ELR (cell line): ENCODE data around the gene KRTAP19-4.
"Not testable (repeated sequence)": the region's sequence is repeated elsewhere in the genome, so short reads cannot be mapped to it uniquely, and the experiment has no call there.

Experiments used
- DNase-seq: peaks from one replicate; pipeline ENCODE4 v3.0.0-alpha.2; 2015; ENCODE audit warnings: low read depth

Gene KRTAP19-4

DNA sequence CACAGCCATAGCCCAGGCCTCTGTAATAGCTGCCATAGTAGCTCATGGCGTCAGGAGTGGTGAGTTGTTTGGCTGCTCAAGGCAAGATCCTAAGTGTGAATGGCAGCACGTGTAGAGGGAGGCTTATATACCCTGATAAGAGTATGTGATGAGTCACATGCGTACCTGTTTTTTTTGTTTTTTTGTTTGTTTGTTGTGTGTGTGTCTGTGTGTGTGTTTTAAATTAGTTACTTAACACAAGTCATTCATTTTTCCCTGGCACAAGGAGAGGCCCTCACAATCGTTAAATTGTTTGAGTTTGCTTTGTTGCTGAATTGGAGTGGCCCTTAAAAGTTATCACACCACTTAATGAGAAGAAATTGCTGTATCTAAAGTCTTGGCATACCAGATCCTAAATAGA is at the start of gene KRTAP19-4:
TSS of gene KRTAP19-4 (minus strand) at position 101 of the 400 bp plus-strand sequence. CDS start at position 46, 55 bp downstream.
- no peak for DNase-seq

GRCh38 chr21:30541764-30542163 is 44.8 kb upstream of the KRTAP19-4 start, which contains the start of gene KRTAP19-6:
Gene KRTAP19-6, minus strand, starts transcription at chr21:30541864. Its CDS starts 31 bp downstream, at chr21:30541833.
- no peak for DNase-seq

DNA sequence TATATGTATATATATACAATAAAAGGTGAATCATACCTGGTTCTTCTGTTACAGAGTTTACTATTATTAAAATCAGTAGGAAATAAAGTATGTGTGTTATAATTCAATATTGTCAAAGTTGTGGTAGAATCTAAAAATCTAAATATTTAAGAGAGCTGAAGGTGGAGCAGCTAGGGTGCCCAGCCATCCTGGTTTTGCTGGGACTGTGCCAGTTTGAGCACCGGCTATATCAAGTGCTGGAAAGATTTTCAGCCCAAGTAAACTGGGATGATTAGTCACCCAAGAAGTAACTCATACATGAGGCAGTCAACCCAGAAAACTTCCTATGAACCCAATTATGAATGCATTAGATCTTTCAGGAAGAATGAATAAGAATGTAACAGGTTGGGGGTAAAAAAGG is 21.9 kb upstream of the KRTAP19-4 start:
- DNase-seq, result no peak

DNA sequence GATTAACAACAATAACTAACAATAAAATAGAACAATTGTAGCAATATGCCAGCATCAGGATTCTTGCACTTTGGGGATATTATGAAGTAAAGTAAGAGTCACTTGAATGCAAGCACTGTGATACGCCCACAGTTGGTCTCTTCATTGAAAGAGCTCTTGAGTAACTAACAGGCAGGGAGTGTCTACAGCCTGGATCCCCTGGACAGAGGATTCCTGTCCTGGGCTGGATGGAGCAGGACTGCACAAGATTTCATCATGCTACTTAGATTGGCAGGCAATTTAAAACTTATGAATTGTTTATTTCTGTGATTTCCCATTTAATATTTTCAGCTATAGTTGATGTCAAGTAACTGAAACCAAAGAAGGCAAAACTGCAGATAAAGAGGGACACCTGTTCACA is 18.7 kb upstream of the KRTAP19-4 start:
- DNase-seq, result no peak

GRCh38 chr21:30505621-30506205 is 8.7 kb upstream of the KRTAP19-4 start:
- DNase-seq, result not testable (repeated sequence)

- DNase-seq, result no peak
These were observed 5.1 kb upstream of the KRTAP19-4 start, which contains the start of gene KRTAP19-5 for GRCh38 chr21:30502041-30502440. Gene KRTAP19-5, minus strand, starts transcription at chr21:30502141. Its CDS starts 51 bp downstream, at chr21:30502090.

DNA sequence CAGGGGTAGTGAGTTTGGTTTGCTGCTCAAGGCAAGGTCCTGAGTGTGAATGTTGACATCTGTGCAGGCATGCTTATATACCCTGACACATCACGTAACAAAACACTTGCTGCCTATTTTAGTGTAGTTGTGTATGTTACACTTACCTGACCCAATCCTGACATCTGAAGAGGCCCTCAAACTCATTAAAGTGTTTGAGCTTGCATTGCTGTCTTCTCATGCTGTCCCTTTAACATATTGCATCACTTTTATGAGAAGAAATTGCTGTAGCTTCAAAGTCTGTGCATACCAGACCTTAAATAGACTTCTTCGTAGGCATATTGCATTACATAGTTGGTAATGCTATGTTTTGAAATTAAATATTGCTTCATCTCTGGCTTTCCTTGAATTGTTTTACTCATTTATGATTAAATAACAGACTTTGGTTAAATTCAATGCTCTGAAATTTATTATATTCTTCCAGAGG is 5.0 kb downstream of the KRTAP19-4 start, which contains the start of gene KRTAP19-3:
TSS of gene KRTAP19-3 (minus strand) at position 51 of the 466 bp plus-strand sequence. CDS start 56 bp downstream, outside the sequence.
- DNase-seq, result no peak

GRCh38 chr21:30487336-30487735 is 9.6 kb downstream of the KRTAP19-4 start, which contains the start of gene KRTAP19-2:
Gene KRTAP19-2, minus strand, starts transcription at chr21:30487436. Its CDS starts 88 bp downstream, at chr21:30487348.
- DNase-seq, result no peak

DNA sequence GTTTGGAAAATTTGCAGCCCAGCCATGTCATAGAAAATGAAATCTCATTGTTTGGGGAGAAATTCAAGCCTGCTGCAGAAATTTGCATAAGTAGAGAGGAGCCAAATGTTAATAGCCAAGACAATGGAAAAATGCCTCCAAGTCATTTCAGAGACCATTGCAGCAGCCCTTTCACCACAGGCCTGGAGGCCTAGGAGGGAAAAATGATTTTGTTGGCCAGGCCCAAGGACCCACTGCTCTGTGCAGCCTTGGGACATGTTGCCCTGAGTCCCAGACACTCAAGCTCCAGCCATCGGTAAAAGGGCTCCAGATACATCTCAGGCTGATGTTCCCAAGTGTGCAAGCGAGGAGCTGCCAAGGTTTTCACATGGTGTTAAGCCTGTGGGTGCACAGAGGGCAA is 10.8 kb downstream of the KRTAP19-4 start:
- no peak for DNase-seq

GRCh38 chr21:30482130-30482529 is 14.8 kb downstream of the KRTAP19-4 start:
- DNase-seq, result no peak

DNA sequence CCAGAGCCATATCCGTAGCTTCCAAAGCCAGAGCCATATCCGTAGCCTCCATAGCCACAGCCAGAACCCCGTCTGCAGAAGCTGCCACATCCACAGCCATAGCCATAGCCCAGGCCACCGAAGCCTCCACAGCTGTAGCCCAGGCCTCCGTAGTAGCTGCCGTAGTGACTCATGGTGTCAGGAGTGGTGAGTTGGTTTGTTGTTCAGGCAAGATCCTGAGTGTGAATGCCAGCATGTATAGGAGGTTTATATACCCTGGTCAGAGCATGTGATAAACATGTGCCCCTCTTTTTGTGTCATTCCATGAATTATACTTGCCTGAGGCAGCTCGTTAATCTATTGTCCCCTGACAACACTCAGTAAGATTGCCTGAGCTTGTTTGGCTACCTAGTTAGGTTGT is 16.8 kb downstream of the KRTAP19-4 start, which contains the start of gene KRTAP19-1:
TSS of gene KRTAP19-1 (minus strand) at position 223 of the 400 bp plus-strand sequence. CDS start at position 173, 50 bp downstream.
- no peak for DNase-seq

GRCh38 chr21:30479259-30479658 is 17.7 kb downstream of the KRTAP19-4 start:
- DNase-seq, result no peak

GRCh38 chr21:30478004-30478403 is 19.0 kb downstream of the KRTAP19-4 start:
- no peak for DNase-seq

GRCh38 chr21:30468900-30469714 is 27.9 kb downstream of the KRTAP19-4 start:
- no peak for DNase-seq

- DNase-seq, result peak; percentile 1
These were observed 33.3 kb downstream of the KRTAP19-4 start for GRCh38 chr21:30463713-30464112.

DNA sequence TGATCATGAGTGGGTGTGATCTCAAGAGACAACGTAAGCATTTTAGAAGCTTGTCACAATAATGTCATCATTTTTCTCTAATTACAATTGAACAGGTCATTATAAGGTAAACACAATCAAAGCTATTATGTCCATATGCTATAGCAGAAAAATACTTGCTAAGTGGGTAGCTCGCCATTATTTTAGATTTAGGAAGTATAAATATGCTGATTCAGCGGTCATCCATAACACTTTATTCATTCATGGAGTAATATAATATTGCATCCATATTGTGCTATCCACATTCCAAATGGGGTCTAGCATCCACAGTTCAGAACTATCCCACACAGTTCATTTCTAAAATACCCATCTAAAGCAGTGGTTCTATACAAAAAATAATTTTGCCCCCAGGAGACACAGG is 48.5 kb downstream of the KRTAP19-4 start:
- DNase-seq, result no peak

DNA sequence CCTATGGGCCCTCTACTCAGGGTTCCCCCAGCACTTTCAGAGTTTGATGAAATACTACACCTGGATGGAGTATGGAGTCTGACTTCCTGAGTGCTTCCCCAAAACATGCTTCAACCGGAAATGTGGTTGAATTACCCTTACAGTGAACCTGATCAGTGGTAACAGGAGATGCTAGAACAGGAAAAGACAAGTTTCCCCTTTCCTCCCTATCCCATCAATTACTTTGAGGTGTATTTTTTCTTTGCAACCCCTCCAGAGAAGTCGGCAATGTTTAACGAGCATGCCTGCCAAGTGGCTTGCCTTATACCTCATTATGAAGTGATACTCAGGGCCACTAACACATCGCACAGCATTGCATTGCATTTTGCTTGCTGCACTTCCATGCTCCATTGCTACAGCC is 49.9 kb downstream of the KRTAP19-4 start:
- DNase-seq, result no peak
